IMR-90 (cell line): Measurements from ENCODE around the gene VASH1. TPM values are rescaled to one million over a fixed set of nuclear protein-coding genes. Genes with fewer than 3 reads are reported as not detected.
A peak's percentile ranks its signal among the peaks of the same experiment; 100 is the strongest.

Experiments used
- ATAC-seq: fragments of 200-7000 bp; cut with Tn5 transposase; 2 replicates; pipeline ENCODE4 v1.9.1; 2020; ENCODE audit warnings: low read depth, mild to moderate bottlenecking, moderate library complexity
- BruUV-seq: library from RNA; stranded (reverse); fragments of 400-500 nt; replicated peaks from 2 replicates; lab custom pipeline; 2021; lab: Mats Ljungman, UMichigan
- CTCF ChIA-PET: fragments of 300-600 bp; formaldehyde crosslinking; extraction: SDS; loops from one replicate; lab custom pipeline; 2021; ENCODE audit warnings: antibody characterized with exemption; lab: Yijun Ruan, JAX
- POLR2A ChIA-PET: fragments of 300-600 bp; sonication (Branson Sonifier 250); formaldehyde crosslinking; loops from one replicate; lab custom pipeline; 2022; ENCODE audit warnings: antibody characterized with exemption; ENCODE audit not compliant: unreplicated experiment; lab: Charles Lee
- DNase-seq: peaks from one replicate; pipeline ENCODE4 v3.0.0; 2013
- H2AFZ ChIP-seq: replicated peaks from 2 replicates; pipeline ENCODE3; 2013; ENCODE audit warnings: low read length, mild to moderate bottlenecking; ENCODE audit not compliant: poor library complexity
- H2AK5ac ChIP-seq: 2 replicates; pipeline ENCODE4 v1.6.1; 2013; ENCODE audit warnings: low read depth, low read length, inconsistent platforms
- H2AK9ac ChIP-seq: replicated peaks from 2 replicates; pipeline ENCODE3; 2013; ENCODE audit warnings: mild to moderate bottlenecking, low read depth, low read length, moderate library complexity; ENCODE audit not compliant: poor library complexity
- H2BK120ac ChIP-seq: 2 replicates; pipeline ENCODE4 v1.6.1; 2013; ENCODE audit warnings: low read depth, low read length, inconsistent platforms
- H2BK15ac ChIP-seq: 3 replicates; pipeline ENCODE4 v1.6.1; 2013; ENCODE audit warnings: low read depth, low read length, inconsistent platforms
- H2BK20ac ChIP-seq: 2 replicates; pipeline ENCODE4 v1.6.1; 2013; ENCODE audit warnings: low read depth, mild to moderate bottlenecking, inconsistent platforms, low read length, moderate library complexity
- H2BK5ac ChIP-seq: 2 replicates; pipeline ENCODE4 v1.6.1; 2013; ENCODE audit warnings: mild to moderate bottlenecking, low read depth, low read length, inconsistent platforms; ENCODE audit not compliant: poor library complexity, severe bottlenecking
- H3K14ac ChIP-seq: replicated peaks from 2 replicates; pipeline ENCODE4 v1.6.1; 2013; ENCODE audit warnings: low read depth, low read length, inconsistent platforms
- H3K18ac ChIP-seq: 2 replicates; pipeline ENCODE4 v1.6.1; 2013; ENCODE audit warnings: low read depth, low read length, control low read depth
- H3K23ac ChIP-seq: 2 replicates; pipeline ENCODE4 v1.6.1; 2013; ENCODE audit warnings: low read depth, low read length, inconsistent platforms
- H3K27ac ChIP-seq: 2 replicates; pipeline ENCODE4 v1.5.1; 2013; ENCODE audit warnings: mild to moderate bottlenecking, control low read depth, low read length; ENCODE audit not compliant: insufficient read depth
- H3K27me3 ChIP-seq: 2 replicates; pipeline ENCODE4 v1.6.1; 2013; ENCODE audit warnings: low read length; ENCODE audit not compliant: control insufficient read depth, insufficient read depth
- H3K36me3 ChIP-seq: 2 replicates; pipeline ENCODE4 v1.6.1; 2013; ENCODE audit warnings: low read length, mixed read lengths; ENCODE audit not compliant: control insufficient read depth, insufficient read depth
- H3K4ac ChIP-seq: 2 replicates; pipeline ENCODE4 v1.6.1; 2013; ENCODE audit warnings: low read depth, low read length, inconsistent platforms
- H3K4me1 ChIP-seq: 2 replicates; pipeline ENCODE4 v1.6.1; 2013; ENCODE audit warnings: low read length, mixed read lengths; ENCODE audit not compliant: control insufficient read depth, insufficient read depth
- H3K4me2 ChIP-seq: 2 replicates; pipeline ENCODE4 v1.6.1; 2013; ENCODE audit warnings: low read depth, mild to moderate bottlenecking, control low read depth, low read length, moderate library complexity
- H3K4me3 ChIP-seq: 2 replicates; pipeline ENCODE4 v1.5.1; 2013; ENCODE audit warnings: low read depth, mild to moderate bottlenecking, control low read depth, low read length, moderate library complexity; ENCODE audit not compliant: insufficient read depth
- H3K56ac ChIP-seq: 2 replicates; pipeline ENCODE4 v1.6.1; 2013; ENCODE audit warnings: low read length, inconsistent platforms; ENCODE audit not compliant: insufficient read depth; ENCODE audit errors: extremely low read depth
- H3K79me1 ChIP-seq, 2 experiments: 2 replicates each; pipeline ENCODE4 v1.6.1; 2013; ENCODE audit warnings: low read length in 2 of 2, inconsistent platforms in 1 of 2, low read depth in 1 of 2
- H3K9ac ChIP-seq: 2 replicates; pipeline ENCODE4 v1.6.1; 2013; ENCODE audit warnings: low read depth, low read length, control low read depth
- H3K9me1 ChIP-seq: 2 replicates; pipeline ENCODE4 v1.6.1; 2013; ENCODE audit warnings: low read length, inconsistent platforms; ENCODE audit not compliant: insufficient read depth
- H3K9me3 ChIP-seq: 2 replicates; pipeline ENCODE4 v1.6.1; 2013; ENCODE audit warnings: low read length; ENCODE audit not compliant: control insufficient read depth, insufficient read depth
- H4K20me1 ChIP-seq: 2 replicates; pipeline ENCODE4 v1.6.1; 2013; ENCODE audit warnings: low read length, inconsistent platforms; ENCODE audit not compliant: insufficient read depth
- H4K5ac ChIP-seq: 2 replicates; pipeline ENCODE4 v1.6.1; 2013; ENCODE audit warnings: mild to moderate bottlenecking, low read depth, low read length, control low read depth
- H4K8ac ChIP-seq, 2 experiments: 2 replicates each; pipeline ENCODE4 v1.6.1; 2013; ENCODE audit warnings: low read depth in 2 of 2, low read length in 2 of 2, control low read depth in 1 of 2, inconsistent platforms in 1 of 2
- H4K91ac ChIP-seq: 2 replicates; pipeline ENCODE4 v1.6.1; 2013; ENCODE audit warnings: low read depth, low read length, inconsistent platforms; ENCODE audit not compliant: insufficient read depth
- BHLHE40 ChIP-seq: fragments of 150-350 bp; IDR thresholded peaks from 2 replicates; pipeline ENCODE4 v1.6.1; 2016; ENCODE audit warnings: mild to moderate bottlenecking, low read depth, low read length
- CEBPB ChIP-seq: IDR thresholded peaks from 2 replicates; pipeline ENCODE4 v1.6.1; 2012; ENCODE audit warnings: low read depth, low read length, improper control_type of control experiment
- CHD1 ChIP-seq: IDR thresholded peaks from 2 replicates; pipeline ENCODE4 v1.6.1; 2012; ENCODE audit warnings: low read depth, low read length, improper control_type of control experiment
- CTCF ChIP-seq: conservative IDR thresholded peaks from 2 replicates; pipeline ENCODE4 v1.5.1; 2012; ENCODE audit warnings: mild to moderate bottlenecking, low read depth, low read length, improper control_type of control experiment
- ELK1 ChIP-seq: fragments of 150-350 bp; IDR thresholded peaks from 2 replicates; pipeline ENCODE4 v1.6.1; 2016; ENCODE audit warnings: low read depth, mild to moderate bottlenecking, low read length, moderate library complexity, borderline replicate concordance
- FOS ChIP-seq: fragments of 150-350 bp; IDR thresholded peaks from 2 replicates; pipeline ENCODE4 v1.6.1; 2016; ENCODE audit warnings: low read depth, low read length
- MAFK ChIP-seq: IDR thresholded peaks from 2 replicates; pipeline ENCODE4 v1.6.1; 2012; ENCODE audit warnings: low read depth, low read length, improper control_type of control experiment
- MAZ ChIP-seq: IDR thresholded peaks from 2 replicates; pipeline ENCODE4 v1.6.1; 2012; ENCODE audit warnings: low read depth, mild to moderate bottlenecking, low read length, improper control_type of control experiment, moderate library complexity, borderline replicate concordance
- MXI1 ChIP-seq: IDR thresholded peaks from 2 replicates; pipeline ENCODE4 v1.6.1; 2012; ENCODE audit warnings: low read depth, mild to moderate bottlenecking, low read length, moderate library complexity, borderline replicate concordance
- NFE2L2 ChIP-seq: fragments of 150-350 bp; IDR thresholded peaks from 2 replicates; pipeline ENCODE4 v1.6.1; 2016; ENCODE audit warnings: low read depth, mild to moderate bottlenecking, low read length
- POLR2A ChIP-seq: IDR thresholded peaks from 2 replicates; pipeline ENCODE4 v1.6.1; 2012; ENCODE audit warnings: mild to moderate bottlenecking, low read depth, low read length
- RAD21 ChIP-seq: IDR thresholded peaks from 2 replicates; pipeline ENCODE4 v1.6.1; 2012; ENCODE audit warnings: low read length, improper control_type of control experiment
- RCOR1 ChIP-seq: IDR thresholded peaks from 2 replicates; pipeline ENCODE4 v1.6.1; 2012; ENCODE audit warnings: mild to moderate bottlenecking, low read length, improper control_type of control experiment; ENCODE audit not compliant: insufficient replicate concordance
- RFX5 ChIP-seq: IDR thresholded peaks from 2 replicates; pipeline ENCODE4 v1.8.0; 2012; ENCODE audit warnings: low read depth, mild to moderate bottlenecking, low read length, moderate library complexity
- SMC3 ChIP-seq: fragments of 150-350 bp; IDR thresholded peaks from 2 replicates; pipeline ENCODE4 v1.6.1; 2016; ENCODE audit warnings: low read depth, mild to moderate bottlenecking, antibody characterized with exemption, low read length, moderate library complexity
- USF2 ChIP-seq: fragments of 150-350 bp; IDR thresholded peaks from 2 replicates; pipeline ENCODE4 v1.6.1; 2017; ENCODE audit warnings: mild to moderate bottlenecking, antibody characterized with exemption, low read length, low read depth
- WGBS, 2 experiments: methylation state at CpG; one replicate each; pipeline versions ENCODE4 v1.1.5 to v1.1.7; 2013; ENCODE audit warnings: missing lambda C conversion rate in 2 of 2; ENCODE audit not compliant: insufficient read length in 1 of 2; ENCODE audit errors: extremely low coverage in 2 of 2; 5-methylcytosine and 5-hydroxymethylcytosine counted together
- dilution Hi-C: fragments of 300-500 bp; cut with HindIII; formaldehyde crosslinking; loops from one replicate; pipeline ENCODE4 v1.14.3; 2018; ENCODE audit warnings: low sequenced_read_pairs; ENCODE audit not compliant: unreplicated experiment
- in situ Hi-C: fragments of 300-500 bp; cut with MboI; formaldehyde crosslinking; loops from 3 replicates; pipeline ENCODE4 v1.14.3; 2019; ENCODE audit warnings: low sequenced_read_pairs, inconsistent platforms, mixed read lengths
- intact Hi-C: fragments of 100-400 bp; cut with micrococcal nuclease; formaldehyde crosslinking; loops from 2 replicates; pipeline ENCODE4 v1.10.0; 2022
- polyA plus RNA-seq, 3 experiments: library from polyadenylated mRNA; depleted of rRNA; stranded (reverse); fragments of >200 nt; gene quantifications; 2 replicates each; pipeline ENCODE4 v1.2.3, GENCODE V29; 2012; ENCODE audit warnings: low replicate concordance in 1 of 3
- total RNA-seq: library from RNA; depleted of rRNA; stranded (reverse); fragments of >200 nt; gene quantifications from 2 replicates; pipeline ENCODE4 v1.2.3, GENCODE V29; 2012

Gene VASH1
- total and polyA plus RNA-seq, 2 of the 4 experiments (the other 2 are of a cell fraction) = 2.0 to 9.5 TPM

GRCh38 chr14:76812093-76812421 is 50.8 kb downstream of the VASH1 start:
- Histone ChIP-seq H2BK15ac (no peak overlapping the region), H3K36me3 (peaks cover 5% of the 10 kb centered on the region), H4K20me1 (no peaks in the 10 kb centered on the region), H2BK120ac (no peak overlapping the region), H4K8ac (peak overlapping the region in 1 of 2 experiments; percentile 48; a peak in 1 of 4 replicates), H2AFZ (peak overlapping the region; percentile 96), H2BK5ac (no peak overlapping the region), H2BK20ac (no peak overlapping the region), H3K56ac (peak overlapping the region; percentile 26; the same call in 1 of the 2 replicates), H3K9ac (peak overlapping the region; percentile 30), H3K18ac (no peak overlapping the region), H3K9me3 (no peaks in the 10 kb centered on the region), H3K4me2 (peak overlapping the region; percentile 99), H2AK5ac (no peak overlapping the region), H4K5ac (no peak overlapping the region), H3K27ac (peak overlapping the region; percentile 1; the same call in 1 of the 2 replicates), H3K14ac (peak overlapping the region; percentile 46), H3K4ac (no peak overlapping the region), H3K27me3 (peaks cover 5% of the 10 kb centered on the region), H3K79me1 (0 out of 4 replicates have a peak, but pooled peaks cover 0 to 8% of the 10 kb centered on the region in 2 experiments), H4K91ac (no peak overlapping the region), H3K4me3 (peak overlapping the region; percentile 56), H3K23ac (0 out of 2 replicates have a peak overlapping the region, but pooled peaks have one; percentile 39), H3K4me1 (no peaks in the 10 kb centered on the region), H3K9me1 (peaks cover 3% of the 10 kb centered on the region; the same call in 1 of the 2 replicates), H2AK9ac (peak overlapping the region; percentile 89)
- TF ChIP-seq CTCF (no peak), MXI1 (no peak), POLR2A (no peak), MAZ (no peak), BHLHE40 (no peak), CHD1 (no peak), NFE2L2 (no peak), RFX5 (no peak), SMC3 (no peak), MAFK (no peak), RCOR1 (no peak), ELK1 (no peak), FOS (no peak), RAD21 (no peak), CEBPB (no peak), USF2 (no peak)
- in situ Hi-C loops = no loop called here
- no peak for ATAC-seq
- ChIA-PET CTCF (interaction anchor here (0.6 to 2.1 kb wide), 2 partner anchors 102 to 1694 kb away, joined by 3 to 15 read pairs; no protein-coding TSS in a partner anchor), POLR2A (no interaction called here)
- no peak for DNase-seq
- dilution Hi-C loops = no loop called here
- intact Hi-C loops = no loop called here
- BruUV-seq = no TSS peak
- WGBS, 2 experiments = 3% methylated on average over 5 of the region's 20 CpGs; no CpG with 5 or more reads in 1 of the 2 experiments
